Breast epithelium (tissue), 4 donors: ENCODE results near the gene GSG1L2. TPM values are rescaled to one million over a fixed set of nuclear protein-coding genes. Genes with fewer than 3 reads are reported as not detected.

ENCODE experiments used
- DNase-seq, 2 donors: peaks; one replicate each; pipeline ENCODE4 v3.0.0-alpha.2; 2019; ENCODE audit warnings: low spot score in 2 of 2
- H3K27ac ChIP-seq, 2 donors: fragments of 200-600 bp; sonication (generic) in 1 of 2; one replicate each; pipeline ENCODE4 v1.5.1; 2016 to 2019; ENCODE audit warnings: mild to moderate bottlenecking in 1 of 2
- H3K27me3 ChIP-seq, 2 donors: fragments of 200-600 bp; sonication (generic) in 1 of 2; one replicate each; pipeline versions ENCODE4 v1.5.1 to v1.6.0; 2017 to 2019; ENCODE audit warnings: control low read depth in 1 of 2, mild to moderate bottlenecking in 1 of 2
- H3K36me3 ChIP-seq: fragments of 200-600 bp; one replicate; pipeline ENCODE4 v1.5.1; 2019
- H3K4me1 ChIP-seq, 2 donors: fragments of 200-600 bp; sonication (generic); one replicate each; pipeline ENCODE4 v1.5.1; 2016 to 2019; ENCODE audit warnings: control low read depth in 1 of 2
- H3K4me3 ChIP-seq, 3 donors: fragments of 200-600 bp; sonication (generic); 1 replicate in 2 of 3; 2 replicates in 1 of 3; pipeline ENCODE4 v1.5.1; 2016 to 2019; ENCODE audit warnings: mild to moderate bottlenecking in 3 of 3, moderate library complexity in 2 of 3
- H3K9me3 ChIP-seq, 2 donors: fragments of 200-600 bp; sonication (generic) in 1 of 2; one replicate each; pipeline ENCODE4 v1.5.1; 2016 to 2019; ENCODE audit warnings: control low read depth in 1 of 2
- CTCF ChIP-seq, 3 donors: fragments of 450-650 bp; IDR thresholded peaks; one replicate each; pipeline ENCODE4 v1.5.1; 2016 to 2017; ENCODE audit warnings: antibody characterized with exemption in 3 of 3, mild to moderate bottlenecking in 3 of 3, moderate library complexity in 3 of 3
- POLR2A ChIP-seq: fragments of 450-650 bp; IDR thresholded peaks from one replicate; pipeline ENCODE4 v1.6.1; 2016; ENCODE audit warnings: antibody characterized with exemption, mild to moderate bottlenecking, moderate library complexity
- POLR2AphosphoS5 ChIP-seq, 3 donors: sonication (generic); formaldehyde crosslinking; IDR thresholded peaks; one replicate each; pipeline ENCODE4 v1.6.1; 2017; ENCODE audit warnings: antibody characterized with exemption in 3 of 3
- intact Hi-C: fragments of 100-400 bp; cut with DNase I; formaldehyde crosslinking; loops from one replicate; pipeline ENCODE4 v1.15.1; 2023; ENCODE audit warnings: low total_unique reads
- total RNA-seq, 3 donors: library from RNA; depleted of rRNA; stranded (reverse); fragments of >200 nt; gene quantifications; one replicate each; pipeline ENCODE4 v1.1.0, GENCODE V29; 2016

The GSG1L2 gene
- total RNA-seq, 3 donors from 2014 or later, result not detected

- DNase-seq, result no peak
Measured at GRCh38 chr17:9763643-9764042, 58.2 kb downstream of the GSG1L2 start.

GRCh38 chr17:9760266-9760665, 61.6 kb downstream of the GSG1L2 start:
- Histone ChIP-seq H3K27ac (no peak overlapping the region), H3K27me3 (no peaks in the 10 kb centered on the region), H3K4me1 (no peaks in the 10 kb centered on the region), H3K36me3 (no peaks in the 10 kb centered on the region), H3K9me3 (no peaks in the 10 kb centered on the region), H3K4me3 (no peak overlapping the region)
- DNase-seq, result no peak
- intact Hi-C loops, result loop anchor here (10.0 kb wide), 1 partner anchor 305 kb away; no protein-coding TSS in a partner anchor
- TF ChIP-seq POLR2A, result no peak
- TF ChIP-seq CTCF (IDR thresholded peaks at IDR 0.05), result no peak
- no peak for TF ChIP-seq POLR2AphosphoS5 (IDR thresholded peaks at IDR 0.05)

More at GRCh38 chr17:9763643-9764042, 58.2 kb downstream of the GSG1L2 start:
- Histone ChIP-seq H3K4me1 (no peaks in the 10 kb centered on the region), H3K9me3 (no peaks in the 10 kb centered on the region), H3K36me3 (no peaks in the 10 kb centered on the region), H3K27me3 (no peaks in the 10 kb centered on the region), H3K27ac (no peak overlapping the region), H3K4me3 (no peak overlapping the region)
- intact Hi-C loops, result loop anchor here (10.0 kb wide), 1 partner anchor 301 kb away; no protein-coding TSS in a partner anchor
- TF ChIP-seq CTCF (IDR thresholded peaks at IDR 0.05) (no peak), POLR2AphosphoS5 (IDR thresholded peaks at IDR 0.05) (no peak), POLR2A (no peak)

- Histone ChIP-seq H3K4me1 (no peaks in the 10 kb centered on the region), H3K27ac (no peak overlapping the region), H3K4me3 (no peak overlapping the region), H3K27me3 (no peaks in the 10 kb centered on the region), H3K36me3 (no peaks in the 10 kb centered on the region), H3K9me3 (no peaks in the 10 kb centered on the region)
- intact Hi-C loops, result no loop called here
- TF ChIP-seq POLR2A (no peak), POLR2AphosphoS5 (IDR thresholded peaks at IDR 0.05) (no peak), CTCF (IDR thresholded peaks at IDR 0.05) (no peak)
- no peak for DNase-seq
Measured at GRCh38 chr17:9755083-9755482, 66.8 kb downstream of the GSG1L2 start.

Other genes with a start within 250 kb of the GSG1L2 start
- gene STX8, start 246.3 kb downstream of the GSG1L2 start, total RNA-seq, result 100 to 1,000 TPM in 1 of 3 donors, 10 to 100 TPM in 2; 54.1 to 101 (median 60.4) TPM
- gene CFAP52, start 245.4 kb downstream of the GSG1L2 start, total RNA-seq, result under 1 TPM in 1 of 3 donors, not detected in 2; 0.66 TPM
- 1 to 10 TPM in 2 of 3 donors, under 1 TPM in 1; 0.32 to 6.1 (median 3.9) TPM for gene USP43, start 176.6 kb downstream of the GSG1L2 start, total RNA-seq
- not detected for gene DHRS7C, start 30.5 kb downstream of the GSG1L2 start, total RNA-seq
- 1 to 10 TPM; 2.0 to 4.2 (median 3.7) TPM for gene GLP2R, start 3.8 kb upstream of the GSG1L2 start, total RNA-seq
- under 1 TPM; 0.15 to 0.66 (median 0.32) TPM for gene RCVRN, start 83.2 kb upstream of the GSG1L2 start, total RNA-seq